GM12891 (cell line): ENCODE results near the gene KCNN4.

ENCODE experiments used
- DNase-seq: peaks from one replicate; pipeline ENCODE4 v3.0.0; 2011; ENCODE audit warnings: low spot score; ENCODE audit not compliant: insufficient read length
- FAIRE-seq: peaks from 2 replicates; lab custom pipeline; 2011; peaks lifted over from hg19 to GRCh38; lab: Jason Lieb, UNC
- PAX5 ChIP-seq: IDR thresholded peaks from 2 replicates; pipeline ENCODE4 v1.6.1; 2011; ENCODE audit warnings: low read length, moderate library complexity, mild to moderate bottlenecking; ENCODE audit not compliant: insufficient read depth, severe bottlenecking
- POLR2A ChIP-seq: IDR thresholded peaks from 2 replicates; pipeline ENCODE4 v1.6.1; 2011; ENCODE audit warnings: low read depth, low read length, control low read depth
- POLR2AphosphoS5 ChIP-seq: IDR thresholded peaks from 2 replicates; pipeline ENCODE4 v1.6.1; 2011; ENCODE audit warnings: low read depth, low read length, control low read depth
- POU2F2 ChIP-seq: IDR thresholded peaks from 2 replicates; pipeline ENCODE4 v1.6.1; 2011; ENCODE audit warnings: low read depth, mild to moderate bottlenecking, control low read depth, low read length, moderate library complexity
- SPI1 ChIP-seq: IDR thresholded peaks from 2 replicates; pipeline ENCODE4 v1.6.1; 2011; ENCODE audit warnings: low read depth, low read length, control low read depth
- TAF1 ChIP-seq: IDR thresholded peaks from 2 replicates; pipeline ENCODE4 v1.6.1; 2011; ENCODE audit warnings: low read depth, low read length, control low read depth

The KCNN4 gene

DNA sequence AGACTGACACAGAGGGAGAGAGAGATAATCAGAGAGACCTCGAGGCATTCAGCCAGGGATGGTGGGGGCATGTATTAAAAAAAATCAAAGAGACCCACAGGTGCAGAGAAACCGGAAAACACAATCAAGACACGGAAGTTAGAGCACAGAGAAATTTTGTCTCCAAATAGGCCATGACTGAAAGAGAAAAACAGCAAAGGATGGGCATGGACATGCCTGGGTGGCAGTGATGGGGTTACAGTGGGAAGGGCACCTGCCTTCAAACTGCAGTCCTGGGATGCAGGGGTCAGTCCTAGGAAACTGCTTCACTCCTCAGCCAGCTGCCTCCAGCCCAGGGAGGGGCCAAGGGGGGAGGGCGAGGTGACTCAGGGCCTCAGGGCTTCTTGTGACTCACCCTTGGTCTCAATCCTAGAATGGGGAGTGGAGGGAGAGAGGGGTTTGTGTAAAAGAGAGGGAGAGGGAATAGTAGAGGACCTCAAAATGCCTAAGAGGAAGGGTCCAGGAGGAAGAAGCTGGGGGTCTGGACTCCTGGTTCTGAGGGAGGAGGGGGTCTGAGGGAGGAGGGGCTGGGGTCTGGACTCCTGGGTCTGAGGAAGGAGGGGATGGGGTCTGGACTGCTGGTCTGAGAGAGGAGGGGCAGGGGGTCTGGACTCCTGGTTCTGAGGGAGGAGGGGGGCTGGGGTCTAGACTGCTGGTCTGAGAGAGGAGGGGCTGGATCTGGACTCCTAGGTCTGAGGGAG, 3.6 kb upstream of the KCNN4 start:
- FAIRE-seq (peak; percentile 41), DNase-seq (no peak)
- TF ChIP-seq PAX5: peak; percentile 61
- no peak; the same call in 1 of the 2 replicates for TF ChIP-seq POU2F2

- DNase-seq: no peak
- TF ChIP-seq POLR2AphosphoS5 (no peak), TAF1 (no peak), POU2F2 (no peak), PAX5 (no peak), POLR2A (no peak), SPI1 (no peak)
Measured at GRCh38 chr19:43783636-43784035, 2.9 kb upstream of the KCNN4 start.

DNA sequence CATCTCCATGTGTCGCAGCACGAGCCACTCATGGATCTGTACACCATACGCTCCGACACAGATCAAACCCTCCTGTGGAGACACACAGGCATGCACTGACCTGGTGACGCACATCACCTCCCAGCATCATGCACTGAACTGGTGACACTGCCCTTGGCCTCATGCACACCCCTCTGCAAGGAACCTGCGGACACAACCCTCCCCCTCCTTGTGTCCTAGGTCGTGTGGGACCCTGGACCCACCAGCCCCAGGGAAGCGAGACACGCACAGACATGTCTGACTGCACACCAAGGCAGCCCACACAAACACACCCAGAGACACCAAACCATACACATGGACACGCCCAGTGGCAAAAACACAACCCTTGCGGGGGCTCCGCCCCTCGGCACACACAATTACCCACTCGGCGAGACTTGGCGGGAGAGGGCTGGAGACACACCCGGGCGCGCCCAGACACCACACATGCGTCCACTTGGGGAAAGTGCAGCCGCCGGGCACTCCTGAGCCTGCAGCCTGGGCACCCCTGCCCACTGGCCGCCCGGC, 2.0 kb upstream of the KCNN4 start:
- no peak for FAIRE-seq

More at GRCh38 chr19:43783636-43784035, 2.9 kb upstream of the KCNN4 start:
- no peak for FAIRE-seq

DNA sequence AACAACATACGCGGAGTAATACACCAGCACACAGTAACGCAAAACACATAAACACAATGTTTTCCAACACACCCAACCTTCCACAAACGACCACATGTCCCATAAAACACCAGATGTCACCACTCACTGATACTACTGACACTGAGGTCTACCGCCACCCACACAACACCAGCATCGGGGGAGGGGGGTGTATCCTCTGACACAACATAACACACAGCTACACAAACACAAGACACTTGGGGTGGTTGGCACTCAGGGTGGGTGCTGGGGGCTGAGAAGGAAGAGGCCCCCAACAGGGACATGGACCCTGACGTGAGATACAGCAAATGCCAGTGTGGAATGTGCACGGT, 1.5 kb upstream of the KCNN4 start:
- TF ChIP-seq PAX5 (no peak), TAF1 (no peak), SPI1 (no peak), POU2F2 (no peak), POLR2A (no peak), POLR2AphosphoS5 (no peak)
- peak; percentile 76 for FAIRE-seq
- no peak for DNase-seq

More for the DNA sequence above, 2.0 kb upstream of the KCNN4 start:
- DNase-seq: no peak
- TF ChIP-seq POLR2A (no peak), SPI1 (no peak), TAF1 (no peak), PAX5 (no peak), POU2F2 (no peak), POLR2AphosphoS5 (no peak)

DNA sequence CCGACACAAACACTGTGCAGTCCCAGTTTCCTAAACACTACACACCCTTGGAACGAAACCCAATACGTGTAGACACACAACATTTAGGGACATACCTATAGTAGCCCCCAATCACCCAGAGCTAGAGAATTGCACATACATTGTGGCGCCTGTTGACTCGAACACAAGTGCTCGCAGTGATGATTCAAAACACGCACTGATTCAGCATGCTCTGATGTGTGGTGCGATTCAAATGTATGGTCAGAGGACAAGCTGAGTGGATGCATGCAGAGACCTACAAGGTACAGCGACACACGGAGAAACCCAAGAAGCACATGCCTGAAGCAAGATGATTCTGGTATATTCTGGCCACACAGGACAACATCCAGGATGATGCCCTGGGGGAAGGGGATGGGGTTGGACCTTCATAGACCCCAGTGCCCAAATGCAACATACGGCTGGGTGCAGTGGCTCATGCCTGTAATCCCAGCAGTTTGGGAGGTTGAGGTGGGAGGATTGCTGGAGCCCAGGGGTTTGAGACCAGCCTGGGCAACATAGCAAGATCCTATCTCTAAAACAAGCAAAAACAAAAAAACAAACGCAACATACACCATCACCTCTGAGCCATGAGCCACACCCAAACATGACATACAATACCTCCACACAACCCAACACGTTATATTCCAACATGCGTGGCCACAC, 997 bp upstream of the KCNN4 start:
- DNase-seq (no peak), FAIRE-seq (no peak)
- no peak for TF ChIP-seq PAX5
- no peak for TF ChIP-seq POLR2AphosphoS5
- no peak for TF ChIP-seq SPI1

DNA sequence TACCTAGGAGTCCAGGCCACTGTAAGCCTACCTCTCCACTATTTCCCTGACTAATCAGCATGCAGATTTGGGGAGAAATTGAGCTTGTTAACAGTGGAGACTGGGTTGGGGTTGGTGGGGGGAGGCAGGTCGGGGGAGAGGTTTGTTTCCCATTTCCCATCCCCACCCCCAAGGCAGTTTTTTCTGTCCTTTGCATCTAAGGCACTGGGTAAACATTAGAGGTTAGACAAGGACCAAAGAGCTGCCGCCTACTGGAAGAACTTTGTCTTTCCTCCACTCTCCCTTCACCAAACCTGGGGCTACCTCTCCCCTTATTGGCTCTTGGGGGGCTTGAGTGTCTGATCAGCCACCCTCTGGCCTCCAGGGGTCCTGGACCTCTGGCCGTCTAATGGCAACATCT, 953 bp downstream of the KCNN4 start:
- no peak for DNase-seq
- no peak for FAIRE-seq
- TF ChIP-seq POLR2A (no peak), POLR2AphosphoS5 (no peak), POU2F2 (no peak), PAX5 (no peak), TAF1 (no peak), SPI1 (no peak)

- TF ChIP-seq POLR2AphosphoS5 (no peak), SPI1 (no peak), PAX5 (no peak), TAF1 (no peak), POLR2A (no peak), POU2F2 (no peak)
- FAIRE-seq (no peak), DNase-seq (no peak)
Measured at GRCh38 chr19:43779147-43779819, 1.5 kb downstream of the KCNN4 start.

- DNase-seq (no peak), FAIRE-seq (no peak)
- TF ChIP-seq SPI1: no peak
- TF ChIP-seq TAF1: no peak
- no peak for TF ChIP-seq PAX5
- no peak for TF ChIP-seq POU2F2
- TF ChIP-seq POLR2A: no peak
- TF ChIP-seq POLR2AphosphoS5: no peak
Measured at GRCh38 chr19:43778651-43779050, 2.1 kb downstream of the KCNN4 start.

GRCh38 chr19:43777163-43777695, 3.5 kb downstream of the KCNN4 start:
- DNase-seq (no peak), FAIRE-seq (no peak)
- TF ChIP-seq POLR2AphosphoS5 (no peak), POLR2A (no peak), TAF1 (no peak), POU2F2 (no peak), SPI1 (no peak), PAX5 (no peak)
